HepG2 (cell line): ENCODE measurements around the gene KCNJ14. TPM values are rescaled to one million over a fixed set of nuclear protein-coding genes. Genes with fewer than 3 reads are reported as not detected.
A peak's percentile ranks its signal among the peaks of the same experiment; 100 is the strongest.

Source experiments
- ATAC-seq: fragments of 200-7000 bp; cut with Tn5 transposase; 3 replicates; pipeline ENCODE4 v1.9.1; 2020; ENCODE audit warnings: mild to moderate bottlenecking, moderate library complexity
- BruUV-seq: library from RNA; stranded (reverse); fragments of 400-500 nt; replicated peaks from 2 replicates; lab custom pipeline; 2021; lab: Mats Ljungman, UMichigan
- CTCF ChIA-PET: fragments of 300-600 bp; formaldehyde crosslinking; extraction: SDS; loops from one replicate; lab custom pipeline; 2021; ENCODE audit warnings: low total read pairs, inconsistent platforms, low intra/inter-chr PET ratio; lab: Yijun Ruan, JAX
- POLR2A ChIA-PET: fragments of 350-600 bp; sonication (Branson Sonifier 250); formaldehyde crosslinking; loops from one replicate; lab custom pipeline; 2020; ENCODE audit warnings: antibody characterized with exemption, inconsistent platforms; lab: Yijun Ruan, JAX
- DNase-seq: peaks from one replicate; pipeline ENCODE4 v3.0.0-alpha.2; 2015; ENCODE audit warnings: low spot score
- FAIRE-seq: peaks from 3 replicates; lab custom pipeline; 2011; peaks lifted over from hg19 to GRCh38; lab: Jason Lieb, UNC
- H2AFZ ChIP-seq: one replicate; pipeline ENCODE4 v1.6.1; 2011; ENCODE audit warnings: low read length, inconsistent platforms
- H3K27ac ChIP-seq: fragments of 300-600 bp; 3 replicates; pipeline ENCODE4 v1.8.0; 2011; ENCODE audit warnings: mixed run types, mild to moderate bottlenecking, mixed read lengths, low read length, inconsistent platforms; ENCODE audit not compliant: insufficient read depth; ENCODE audit errors: extremely low read length
- H3K27me3 ChIP-seq, 2 experiments: fragments of 200-600 bp in 1 of 2; 2 replicates in 1 of 2; 3 replicates in 1 of 2; pipeline versions ENCODE4 v1.6.0 to v1.8.0; 2011; ENCODE audit warnings: low read length in 2 of 2, mild to moderate bottlenecking in 2 of 2, moderate library complexity in 2 of 2, inconsistent platforms in 1 of 2; ENCODE audit not compliant: insufficient read depth in 2 of 2, control insufficient read depth in 1 of 2
- H3K36me3 ChIP-seq, 2 experiments: fragments of 200-600 bp in 1 of 2; replicated peaks in 1 of 2; 2 replicates in 1 of 2; 3 replicates in 1 of 2; pipeline versions ENCODE4 v1.5.1 to v1.8.0; 2011; ENCODE audit warnings: low read length in 2 of 2, inconsistent platforms in 1 of 2; ENCODE audit not compliant: insufficient read depth in 2 of 2, control insufficient read depth in 1 of 2
- H3K4me1 ChIP-seq: 2 replicates; pipeline ENCODE4 v1.5.1; 2012; ENCODE audit warnings: low read length, inconsistent platforms; ENCODE audit not compliant: insufficient read depth
- H3K4me2 ChIP-seq: 2 replicates; pipeline ENCODE4 v1.6.0; 2011; ENCODE audit warnings: low read depth, low read length, inconsistent platforms
- H3K4me3 ChIP-seq, 3 experiments: fragments of 200-600 bp in 1 of 3; sonication (generic), shearing (Covaris generic) in 1 of 3; replicated peaks in 1 of 3; 2 replicates each; pipeline ENCODE4 v1.5.1; 2011 to 2016; ENCODE audit warnings: low read length in 3 of 3, inconsistent platforms in 2 of 3, low read depth in 2 of 3, mild to moderate bottlenecking in 2 of 3, control low read depth in 1 of 3, mixed read lengths in 1 of 3; ENCODE audit not compliant: insufficient read depth in 1 of 3
- H3K79me2 ChIP-seq: one replicate; pipeline ENCODE4 v1.6.1; 2011; ENCODE audit warnings: low read length, inconsistent platforms; ENCODE audit not compliant: insufficient read depth
- H3K9ac ChIP-seq: 2 replicates; pipeline ENCODE4 v1.6.0; 2011; ENCODE audit warnings: mild to moderate bottlenecking, low read depth, low read length, inconsistent platforms; ENCODE audit not compliant: insufficient read depth
- H3K9me3 ChIP-seq: 2 replicates; pipeline ENCODE4 v1.5.1; 2012; ENCODE audit warnings: mild to moderate bottlenecking, low read length
- H4K20me1 ChIP-seq: 2 replicates; pipeline ENCODE4 v1.6.0; 2011; ENCODE audit warnings: inconsistent platforms, mild to moderate bottlenecking, low read length, moderate library complexity; ENCODE audit not compliant: insufficient read depth
- AGO2 ChIP-seq: fragments of 200-400 bp; formaldehyde crosslinking; optimal IDR thresholded peaks from 2 replicates; pipeline ENCODE3; 2017; ENCODE audit warnings: mild to moderate bottlenecking, low read depth, low read length, moderate library complexity
- ETV5 ChIP-seq: IDR thresholded peaks from 2 replicates; pipeline ENCODE4 v1.6.1; 2018; ENCODE audit warnings: missing biosample characterization, missing genetic modification reagents, inconsistent platforms, borderline replicate concordance
- PCBP2 ChIP-seq: fragments of 200-400 bp; formaldehyde crosslinking; optimal IDR thresholded peaks from 2 replicates; pipeline ENCODE3; 2018; ENCODE audit warnings: low read length, low read depth; ENCODE audit not compliant: poor library complexity, severe bottlenecking
- POLR2G ChIP-seq: fragments of 200-400 bp; formaldehyde crosslinking; IDR thresholded peaks from 2 replicates; pipeline ENCODE4 v1.6.1; 2018; ENCODE audit warnings: mild to moderate bottlenecking, low read depth, low read length, moderate library complexity
- SNAI1 ChIP-seq: sonication (generic); formaldehyde crosslinking; IDR thresholded peaks from 2 replicates; pipeline ENCODE4 v1.5.0; 2020; ENCODE audit warnings: mild to moderate bottlenecking, missing genetic modification reagents, borderline replicate concordance
- ZKSCAN1 ChIP-seq: fragments of 150-350 bp; IDR thresholded peaks from 2 replicates; pipeline ENCODE4 v1.6.1; 2014; ENCODE audit warnings: low read length
- ZNF101 ChIP-seq: sonication (generic); formaldehyde crosslinking; IDR thresholded peaks from 2 replicates; pipeline ENCODE4 v1.4.0; 2020; ENCODE audit warnings: mild to moderate bottlenecking, low read depth, missing genetic modification reagents, borderline replicate concordance
- ZNF788 ChIP-seq: sonication (generic); formaldehyde crosslinking; IDR thresholded peaks from 2 replicates; pipeline ENCODE4 v1.5.0; 2020; ENCODE audit warnings: mild to moderate bottlenecking, missing genetic modification reagents, borderline replicate concordance
- WGBS: methylation state at CpG from one replicate; pipeline ENCODE4 v1.1.6; 2017; ENCODE audit warnings: low lambda C conversion rate; 5-methylcytosine and 5-hydroxymethylcytosine counted together
- in situ Hi-C: cut with HindIII; loops from 2 replicates; pipeline ENCODE4 v1.10.0; 2017; ENCODE audit warnings: low pct_unique_long_range_greater_than_20kb; ENCODE audit not compliant: extremely low pct_ligation_motif_present
- intact Hi-C: fragments of 100-400 bp; cut with micrococcal nuclease; formaldehyde crosslinking; loops from one replicate; pipeline ENCODE4 v1.10.0; 2022; ENCODE audit not compliant: unreplicated experiment
- polyA plus RNA-seq, 8 experiments: library from polyadenylated mRNA; depleted of rRNA in 3 of 8; stranded (reverse) in 7 of 8; unstranded in 1 of 8; fragments of >200 nt; fragmentation: Illumina TruSeq in 4 of 8; extraction: Trizol in 4 of 8; gene quantifications; 2 replicates each; pipeline versions ENCODE4 v1.2.1 to v1.2.3, GENCODE V29; 2011 to 2016; ENCODE audit warnings: low read depth in 4 of 8, missing spikeins in 1 of 8, mixed read lengths in 1 of 8; ENCODE audit not compliant: insufficient read depth in 1 of 8
- total RNA-seq, 5 experiments: library from RNA; depleted of rRNA; stranded (reverse); fragments of >200 nt; fragmentation: Illumina TruSeq; extraction: Trizol; gene quantifications; 2 replicates each; pipeline ENCODE4 v1.2.3, GENCODE V29; 2016; ENCODE audit warnings: low read depth in 1 of 5
- TF ChIP-seq, protein P1 (sequence below): sonication (generic); formaldehyde crosslinking; IDR thresholded peaks from 2 replicates; pipeline ENCODE4 v1.9.0; 2021; ENCODE audit warnings: missing genetic modification reagents, mild to moderate bottlenecking, borderline replicate concordance
- TF ChIP-seq, protein P2 (sequence below): sonication (generic); formaldehyde crosslinking; IDR thresholded peaks from 2 replicates; pipeline ENCODE4 v1.8.1; 2023; ENCODE audit warnings: mild to moderate bottlenecking, missing genetic modification reagents

The KCNJ14 gene
- total and polyA plus RNA-seq, 2 of the 13 experiments (the other 11 are each of a cell fraction or from before 2014, with no cell fraction given): 0.20 to 0.51 TPM

DNA sequence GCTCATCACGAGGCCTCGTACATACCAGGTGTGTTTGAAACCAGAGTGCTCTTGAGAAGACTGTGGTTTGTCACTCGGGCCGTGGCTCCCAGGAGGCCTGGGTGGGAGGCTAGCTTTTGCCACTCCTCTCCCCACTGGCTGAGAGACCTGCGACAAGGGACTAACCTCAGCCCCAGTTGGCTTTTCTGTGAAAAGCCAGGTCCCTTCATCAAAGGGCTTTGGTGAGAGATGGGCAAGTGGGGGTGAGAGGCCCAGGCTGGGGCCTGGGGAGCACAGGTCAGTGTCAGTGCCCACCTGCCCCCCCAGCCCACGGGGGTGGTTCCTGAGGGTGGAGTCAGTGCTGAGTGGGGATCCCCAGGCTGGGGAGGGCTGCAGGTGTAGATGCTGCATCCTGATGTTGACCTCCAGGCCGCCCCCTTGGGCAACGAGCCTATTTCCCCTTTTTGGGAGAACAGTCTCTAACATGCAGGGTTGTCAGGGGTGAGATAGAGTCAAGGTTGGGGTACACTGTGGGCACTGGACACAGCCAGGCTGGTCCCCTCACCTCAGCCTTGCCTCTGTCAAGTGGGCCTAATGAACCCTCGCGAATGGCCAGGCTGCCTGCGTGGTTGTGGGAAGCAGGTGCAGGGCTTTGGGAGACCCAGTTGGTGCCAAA lies 661 bp downstream of the KCNJ14 start:
- FAIRE-seq (no peak), ATAC-seq (no peak), DNase-seq (no peak)
- Histone ChIP-seq H4K20me1 (no peaks in the 10 kb centered on the region), H3K9ac (no peak overlapping the region), H3K4me3 (no peak overlapping the region), H3K27ac (no peak overlapping the region), H3K4me1 (no peaks in the 10 kb centered on the region), H3K4me2 (no peak overlapping the region), H2AFZ (no peak overlapping the region), H3K27me3 (no peaks in the 10 kb centered on the region), H3K36me3 (peaks cover 15 to 44% of the 10 kb centered on the region in 2 experiments), H3K9me3 (no peaks in the 10 kb centered on the region), H3K79me2 (no peaks in the 10 kb centered on the region)
- intact Hi-C loops: no loop called here
- WGBS: 92% methylated on average over 2 of the region's 11 CpGs
- no TSS peak for BruUV-seq
- no peak for TF ChIP-seq SNAI1 (CRISPR knock-in tag)
- peak; percentile 34 for TF ChIP-seq AGO2
- TF ChIP-seq POLR2G: peak; percentile 29; the same call in 1 of the 2 replicates
- no peak for TF ChIP-seq PCBP2
- no peak for TF ChIP-seq ZNF101 (CRISPR knock-in tag)
- TF ChIP-seq, protein P1, sequence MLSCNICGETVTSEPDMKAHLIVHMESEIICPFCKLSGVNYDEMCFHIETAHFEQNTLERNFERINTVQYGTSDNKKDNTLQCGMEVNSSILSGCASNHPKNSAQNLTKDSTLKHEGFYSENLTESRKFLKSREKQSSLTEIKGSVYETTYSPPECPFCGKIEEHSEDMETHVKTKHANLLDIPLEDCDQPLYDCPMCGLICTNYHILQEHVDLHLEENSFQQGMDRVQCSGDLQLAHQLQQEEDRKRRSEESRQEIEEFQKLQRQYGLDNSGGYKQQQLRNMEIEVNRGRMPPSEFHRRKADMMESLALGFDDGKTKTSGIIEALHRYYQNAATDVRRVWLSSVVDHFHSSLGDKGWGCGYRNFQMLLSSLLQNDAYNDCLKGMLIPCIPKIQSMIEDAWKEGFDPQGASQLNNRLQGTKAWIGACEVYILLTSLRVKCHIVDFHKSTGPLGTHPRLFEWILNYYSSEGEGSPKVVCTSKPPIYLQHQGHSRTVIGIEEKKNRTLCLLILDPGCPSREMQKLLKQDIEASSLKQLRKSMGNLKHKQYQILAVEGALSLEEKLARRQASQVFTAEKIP (CRISPR knock-in tag): no peak
- no peak for TF ChIP-seq ZKSCAN1
- no peak for TF ChIP-seq ETV5 (CRISPR knock-in tag)
- no peak for TF ChIP-seq ZNF788 (CRISPR knock-in tag)
- TF ChIP-seq, protein P2, sequence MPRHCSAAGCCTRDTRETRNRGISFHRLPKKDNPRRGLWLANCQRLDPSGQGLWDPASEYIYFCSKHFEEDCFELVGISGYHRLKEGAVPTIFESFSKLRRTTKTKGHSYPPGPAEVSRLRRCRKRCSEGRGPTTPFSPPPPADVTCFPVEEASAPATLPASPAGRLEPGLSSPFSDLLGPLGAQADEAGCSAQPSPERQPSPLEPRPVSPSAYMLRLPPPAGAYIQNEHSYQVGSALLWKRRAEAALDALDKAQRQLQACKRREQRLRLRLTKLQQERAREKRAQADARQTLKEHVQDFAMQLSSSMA (CRISPR knock-in tag): no peak
- in situ Hi-C loops: no loop called here
- CTCF ChIA-PET: no interaction called here
- POLR2A ChIA-PET: no interaction called here
